Retinal pigment epithelial cell (primary cell): ENCODE measurements around the gene NHLH2.

Source experiments
- DNase-seq: peaks from one replicate; pipeline ENCODE4 v3.0.0-alpha.2; 2010; ENCODE audit warnings: low read depth
- H3K4me3 ChIP-seq: 2 replicates; pipeline ENCODE4 v1.5.1; 2011; ENCODE audit warnings: mild to moderate bottlenecking, low read length, control low read depth, moderate library complexity
- TF ChIP-seq, protein P1 (sequence below): conservative IDR thresholded peaks from 2 replicates; pipeline ENCODE4 v1.5.1; 2011; ENCODE audit warnings: low read depth, low read length, control low read depth, inconsistent platforms

The NHLH2 gene

DNA sequence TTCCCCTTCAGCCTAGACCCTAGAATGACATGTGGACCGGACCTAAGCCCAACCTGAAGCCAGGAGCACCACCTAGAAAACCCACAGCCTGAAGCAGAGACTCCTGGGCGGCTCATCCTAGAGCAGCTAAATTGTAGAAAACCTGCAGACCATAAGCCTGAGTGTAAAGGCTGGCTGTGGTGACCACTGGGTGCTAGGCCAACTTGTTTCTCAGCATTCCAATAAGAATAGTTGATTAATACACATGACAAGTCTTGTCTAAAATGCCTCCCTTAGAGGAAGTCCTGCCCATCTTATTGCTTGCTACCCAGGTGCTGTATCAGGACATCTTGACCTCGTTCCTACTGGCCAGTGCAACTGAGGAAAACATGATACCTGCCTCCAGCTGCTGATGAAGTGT, 49.1 kb downstream of the NHLH2 start:
- no peak overlapping the region for H3K4me3 ChIP-seq
- TF ChIP-seq, protein P1, sequence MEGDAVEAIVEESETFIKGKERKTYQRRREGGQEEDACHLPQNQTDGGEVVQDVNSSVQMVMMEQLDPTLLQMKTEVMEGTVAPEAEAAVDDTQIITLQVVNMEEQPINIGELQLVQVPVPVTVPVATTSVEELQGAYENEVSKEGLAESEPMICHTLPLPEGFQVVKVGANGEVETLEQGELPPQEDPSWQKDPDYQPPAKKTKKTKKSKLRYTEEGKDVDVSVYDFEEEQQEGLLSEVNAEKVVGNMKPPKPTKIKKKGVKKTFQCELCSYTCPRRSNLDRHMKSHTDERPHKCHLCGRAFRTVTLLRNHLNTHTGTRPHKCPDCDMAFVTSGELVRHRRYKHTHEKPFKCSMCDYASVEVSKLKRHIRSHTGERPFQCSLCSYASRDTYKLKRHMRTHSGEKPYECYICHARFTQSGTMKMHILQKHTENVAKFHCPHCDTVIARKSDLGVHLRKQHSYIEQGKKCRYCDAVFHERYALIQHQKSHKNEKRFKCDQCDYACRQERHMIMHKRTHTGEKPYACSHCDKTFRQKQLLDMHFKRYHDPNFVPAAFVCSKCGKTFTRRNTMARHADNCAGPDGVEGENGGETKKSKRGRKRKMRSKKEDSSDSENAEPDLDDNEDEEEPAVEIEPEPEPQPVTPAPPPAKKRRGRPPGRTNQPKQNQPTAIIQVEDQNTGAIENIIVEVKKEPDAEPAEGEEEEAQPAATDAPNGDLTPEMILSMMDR: no peak
- no peak for DNase-seq

DNA sequence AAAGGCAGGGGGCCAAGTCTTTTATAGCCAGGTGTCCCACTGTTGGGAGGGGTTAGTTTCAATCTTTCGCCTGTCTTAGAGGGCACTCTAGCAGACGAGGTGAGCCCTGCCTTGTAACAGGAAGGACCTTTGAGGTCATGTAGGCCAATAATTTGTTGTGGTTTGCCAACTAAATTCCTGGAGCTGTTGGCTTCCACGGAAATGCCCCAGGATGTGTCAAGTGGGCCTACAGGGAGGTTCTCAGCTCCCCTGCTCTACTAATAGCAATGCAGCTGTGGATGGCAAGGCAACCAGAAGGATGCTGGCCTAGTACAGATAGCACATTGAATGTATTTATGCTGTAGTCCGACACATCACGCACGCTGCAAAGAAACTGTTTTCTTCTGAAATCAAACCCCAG, 50.1 kb downstream of the NHLH2 start:
- TF ChIP-seq, protein P1: no peak
- DNase-seq: no peak
- H3K4me3 ChIP-seq: no peak overlapping the region

DNA sequence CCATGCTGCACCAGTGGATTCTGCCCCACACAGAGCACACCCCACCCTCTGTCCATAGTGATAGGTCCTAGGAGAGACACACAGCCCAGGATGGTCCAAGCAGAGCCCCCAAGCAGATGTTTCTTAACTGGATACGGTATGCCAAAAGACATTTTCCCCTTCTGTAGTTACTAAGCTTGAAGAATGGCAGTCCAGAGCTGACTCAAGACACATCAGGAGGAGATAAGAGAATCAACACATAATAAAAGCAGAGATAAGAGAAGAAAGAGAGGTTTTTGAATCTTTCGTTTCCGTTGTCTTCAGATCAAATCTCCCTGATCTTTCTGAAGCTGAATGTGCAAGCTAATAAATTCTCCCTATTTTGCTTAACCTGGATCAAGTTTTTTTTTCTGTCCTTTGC, 50.6 kb downstream of the NHLH2 start:
- no peak for DNase-seq
- TF ChIP-seq, protein P1: no peak
- no peak overlapping the region for H3K4me3 ChIP-seq
